Measurements from ENCODE around the gene MAP2K5.

DNA sequence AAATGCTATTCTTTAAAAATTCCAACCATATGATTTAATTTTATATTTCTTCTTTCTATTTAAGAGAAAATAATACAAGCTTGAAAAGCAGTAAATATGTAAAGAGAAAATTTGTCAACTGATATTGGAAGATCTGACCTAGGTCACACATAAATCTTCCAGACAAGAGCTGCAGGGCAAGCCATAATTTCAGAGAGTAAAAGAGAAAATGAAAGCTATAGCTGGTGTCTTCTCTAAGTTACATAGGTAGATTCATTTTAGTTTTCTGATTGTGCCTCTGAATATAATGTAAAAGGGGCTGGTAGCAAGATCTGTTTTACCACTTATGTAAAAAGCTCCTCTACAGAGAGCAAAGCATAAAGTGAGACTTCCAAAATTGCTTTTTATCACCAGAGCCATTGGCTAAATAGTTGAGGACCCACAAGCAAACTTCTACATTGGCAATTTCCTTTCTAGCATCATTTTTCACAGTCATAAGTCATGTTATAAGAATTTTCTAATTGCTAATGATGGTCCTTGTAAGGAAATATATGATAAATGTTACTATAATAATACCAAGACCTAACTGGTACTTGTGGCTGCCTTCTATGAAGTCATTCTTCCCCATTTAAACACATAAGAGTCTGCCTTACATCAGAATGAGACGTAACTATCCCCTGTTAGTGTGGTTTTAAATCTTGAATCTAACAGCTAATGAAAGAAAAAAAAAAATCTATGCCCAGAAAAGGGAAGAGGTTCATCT, 202.0 kb downstream of the MAP2K5 start:
- TF ChIP-seq POLR2AphosphoS5 (IDR thresholded peaks at IDR 0.05) = no peak
- TF ChIP-seq, protein P1, sequence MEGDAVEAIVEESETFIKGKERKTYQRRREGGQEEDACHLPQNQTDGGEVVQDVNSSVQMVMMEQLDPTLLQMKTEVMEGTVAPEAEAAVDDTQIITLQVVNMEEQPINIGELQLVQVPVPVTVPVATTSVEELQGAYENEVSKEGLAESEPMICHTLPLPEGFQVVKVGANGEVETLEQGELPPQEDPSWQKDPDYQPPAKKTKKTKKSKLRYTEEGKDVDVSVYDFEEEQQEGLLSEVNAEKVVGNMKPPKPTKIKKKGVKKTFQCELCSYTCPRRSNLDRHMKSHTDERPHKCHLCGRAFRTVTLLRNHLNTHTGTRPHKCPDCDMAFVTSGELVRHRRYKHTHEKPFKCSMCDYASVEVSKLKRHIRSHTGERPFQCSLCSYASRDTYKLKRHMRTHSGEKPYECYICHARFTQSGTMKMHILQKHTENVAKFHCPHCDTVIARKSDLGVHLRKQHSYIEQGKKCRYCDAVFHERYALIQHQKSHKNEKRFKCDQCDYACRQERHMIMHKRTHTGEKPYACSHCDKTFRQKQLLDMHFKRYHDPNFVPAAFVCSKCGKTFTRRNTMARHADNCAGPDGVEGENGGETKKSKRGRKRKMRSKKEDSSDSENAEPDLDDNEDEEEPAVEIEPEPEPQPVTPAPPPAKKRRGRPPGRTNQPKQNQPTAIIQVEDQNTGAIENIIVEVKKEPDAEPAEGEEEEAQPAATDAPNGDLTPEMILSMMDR (IDR thresholded peaks at IDR 0.05) = no peak
- TF ChIP-seq POLR2A (IDR thresholded peaks at IDR 0.05) = no peak
